ENCODE results near the gene C1orf198.

Gene C1orf198

DNA sequence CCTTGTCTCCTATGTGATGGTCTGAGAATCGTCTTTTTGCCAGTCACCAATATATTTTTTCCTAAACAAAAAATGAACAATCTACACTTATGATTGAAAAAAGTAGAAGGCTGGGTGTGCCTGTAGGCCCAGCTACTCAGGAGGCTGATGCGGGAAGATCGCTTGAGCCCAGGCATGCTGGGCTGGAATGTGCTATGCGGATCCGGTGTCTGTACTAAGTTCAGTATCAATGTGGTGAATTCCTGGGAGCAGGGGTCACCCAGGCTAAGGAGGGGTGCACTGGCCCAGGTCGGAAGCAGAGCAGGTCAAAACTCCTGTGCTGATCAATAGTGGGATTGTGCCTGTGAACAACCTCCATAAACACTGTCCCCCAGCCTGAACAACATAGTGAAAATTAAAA is 25.7 kb upstream of the C1orf198 start:
- H3K27ac ChIP-seq = no peak overlapping the region
- H4K20me1 ChIP-seq = no peaks in the 10 kb centered on the region
- no peak overlapping the region for H3K4me3 ChIP-seq
- no peaks in the 10 kb centered on the region for H3K27me3 ChIP-seq
- H3K4me1 ChIP-seq = no peaks in the 10 kb centered on the region
- TF ChIP-seq Cebpa-rat (IDR thresholded peaks at IDR 0.05) = no peak
- no peak overlapping the region for H3K4me2 ChIP-seq
- no peaks in the 10 kb centered on the region for H3K9me3 ChIP-seq
- H3K36me3 ChIP-seq = no peaks in the 10 kb centered on the region
- H3K9ac ChIP-seq = no peak overlapping the region

GRCh38 chr1:230892018-230892491 is 23.7 kb upstream of the C1orf198 start:
- Histone ChIP-seq H3K9me3 (no peaks in the 10 kb centered on the region), H3K4me2 (no peak overlapping the region), H3K27ac (no peak overlapping the region), H3K4me3 (no peak overlapping the region), H3K27me3 (no peaks in the 10 kb centered on the region), H3K9ac (no peak overlapping the region), H3K36me3 (no peaks in the 10 kb centered on the region), H3K4me1 (no peaks in the 10 kb centered on the region), H4K20me1 (no peaks in the 10 kb centered on the region)
- no peak for TF ChIP-seq Cebpa-rat (IDR thresholded peaks at IDR 0.05)

- Histone ChIP-seq H4K20me1 (no peaks in the 10 kb centered on the region), H3K9me3 (no peaks in the 10 kb centered on the region), H3K4me2 (no peak overlapping the region), H3K4me1 (no peaks in the 10 kb centered on the region), H3K36me3 (no peaks in the 10 kb centered on the region), H3K27ac (no peak overlapping the region), H3K9ac (no peak overlapping the region), H3K4me3 (no peak overlapping the region), H3K27me3 (no peaks in the 10 kb centered on the region)
- no peak for TF ChIP-seq Cebpa-rat (IDR thresholded peaks at IDR 0.05)
Measured at GRCh38 chr1:230891413-230891812, 23.1 kb upstream of the C1orf198 start.

DNA sequence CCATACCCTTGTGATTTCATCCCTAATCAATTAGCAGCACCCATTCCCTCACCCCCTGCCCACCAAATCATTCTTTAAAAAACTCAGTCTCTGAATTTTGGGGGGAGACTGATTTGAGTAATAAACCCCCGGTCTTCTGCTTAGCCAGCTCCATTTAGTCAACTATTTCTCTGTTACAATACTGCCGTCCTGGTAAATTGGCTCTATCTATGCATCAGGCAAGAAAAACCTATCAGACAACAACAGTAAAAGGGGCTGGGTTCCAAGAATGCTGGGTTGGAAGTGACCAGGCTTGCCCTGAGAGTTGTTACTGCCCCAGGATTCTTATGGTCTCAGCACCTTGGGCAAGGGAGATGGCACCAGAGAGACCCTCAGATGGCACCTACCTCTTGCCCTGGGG is 16.3 kb upstream of the C1orf198 start:
- no peaks in the 10 kb centered on the region for H4K20me1 ChIP-seq
- no peak overlapping the region for H3K9ac ChIP-seq
- no peak overlapping the region for H3K27ac ChIP-seq
- H3K36me3 ChIP-seq = no peaks in the 10 kb centered on the region
- no peak for TF ChIP-seq Cebpa-rat (IDR thresholded peaks at IDR 0.05)
- H3K9me3 ChIP-seq = peaks cover 12% of the 10 kb centered on the region
- no peak overlapping the region for H3K4me3 ChIP-seq
- H3K4me2 ChIP-seq = no peak overlapping the region
- H3K4me1 ChIP-seq = no peaks in the 10 kb centered on the region
- no peaks in the 10 kb centered on the region for H3K27me3 ChIP-seq

- TF ChIP-seq Cebpa-rat (IDR thresholded peaks at IDR 0.05) = no peak
- Histone ChIP-seq H4K20me1 (no peaks in the 10 kb centered on the region), H3K9me3 (peaks cover 12% of the 10 kb centered on the region), H3K27me3 (no peaks in the 10 kb centered on the region), H3K27ac (no peak overlapping the region), H3K9ac (no peak overlapping the region), H3K4me2 (no peak overlapping the region), H3K4me1 (no peaks in the 10 kb centered on the region), H3K4me3 (no peak overlapping the region), H3K36me3 (no peaks in the 10 kb centered on the region)
Measured at GRCh38 chr1:230883967-230884366, 15.6 kb upstream of the C1orf198 start.

DNA sequence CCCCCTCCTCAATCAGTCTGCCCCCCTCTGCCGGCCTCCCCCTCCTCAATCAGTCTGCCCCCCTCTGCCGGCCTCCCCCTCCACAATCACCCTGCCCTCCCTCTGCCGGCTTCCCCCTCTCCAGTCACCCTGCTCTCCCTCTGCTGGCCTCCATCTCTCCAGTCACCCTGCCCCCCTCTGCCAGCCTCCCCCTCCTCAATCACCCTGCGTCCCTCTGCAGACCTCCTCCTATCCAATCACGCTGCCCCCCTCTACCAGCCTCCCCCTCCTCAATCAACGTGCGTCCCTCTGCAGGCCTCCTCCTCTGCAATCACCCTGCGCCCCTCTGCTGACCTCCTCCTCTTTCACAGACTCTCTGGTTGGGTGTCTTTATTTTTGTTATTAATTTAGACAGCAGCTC is 11.5 kb upstream of the C1orf198 start:
- H4K20me1 ChIP-seq = no peaks in the 10 kb centered on the region
- no peak for TF ChIP-seq Cebpa-rat (IDR thresholded peaks at IDR 0.05)
- no peak overlapping the region for H3K4me3 ChIP-seq
- peaks cover 5% of the 10 kb centered on the region; the same call in 1 of the 2 replicates for H3K9me3 ChIP-seq
- H3K4me1 ChIP-seq = no peaks in the 10 kb centered on the region
- H3K36me3 ChIP-seq = no peaks in the 10 kb centered on the region
- no peak overlapping the region for H3K4me2 ChIP-seq
- H3K27me3 ChIP-seq = no peaks in the 10 kb centered on the region
- H3K9ac ChIP-seq = no peak overlapping the region
- no peak overlapping the region for H3K27ac ChIP-seq

DNA sequence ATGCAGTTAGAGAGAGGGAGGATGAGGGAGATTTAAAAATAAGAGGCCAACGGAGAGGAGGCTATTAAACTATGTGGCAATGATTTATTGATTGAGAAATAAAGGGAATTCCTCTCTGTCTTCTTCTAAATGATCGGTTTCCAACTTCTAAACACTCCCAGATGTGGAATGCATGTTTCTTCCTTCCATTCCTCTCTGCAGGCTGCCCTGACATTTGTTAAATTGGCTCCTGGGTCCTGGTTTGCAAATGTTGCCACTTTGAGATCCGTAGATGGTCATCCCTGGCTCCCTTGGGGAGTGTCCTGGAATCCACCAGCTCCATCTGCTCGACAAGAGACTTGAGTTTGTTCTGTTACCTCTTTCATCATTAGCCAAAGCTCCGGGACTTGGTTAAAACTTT is 10.3 kb upstream of the C1orf198 start:
- no peaks in the 10 kb centered on the region for H3K4me1 ChIP-seq
- no peak overlapping the region for H3K27ac ChIP-seq
- no peak overlapping the region for H3K4me2 ChIP-seq
- no peaks in the 10 kb centered on the region for H3K36me3 ChIP-seq
- no peak overlapping the region for H3K4me3 ChIP-seq
- H3K9ac ChIP-seq = no peak overlapping the region
- no peaks in the 10 kb centered on the region for H3K9me3 ChIP-seq
- H3K27me3 ChIP-seq = no peaks in the 10 kb centered on the region
- no peaks in the 10 kb centered on the region for H4K20me1 ChIP-seq
- TF ChIP-seq Cebpa-rat (IDR thresholded peaks at IDR 0.05) = no peak

GRCh38 chr1:230877924-230878590 is 9.7 kb upstream of the C1orf198 start:
- no peak overlapping the region for H3K4me3 ChIP-seq
- no peaks in the 10 kb centered on the region for H4K20me1 ChIP-seq
- H3K9me3 ChIP-seq = no peaks in the 10 kb centered on the region
- H3K27me3 ChIP-seq = no peaks in the 10 kb centered on the region
- H3K4me1 ChIP-seq = no peaks in the 10 kb centered on the region
- no peaks in the 10 kb centered on the region for H3K36me3 ChIP-seq
- no peak for TF ChIP-seq Cebpa-rat (IDR thresholded peaks at IDR 0.05)
- no peak overlapping the region for H3K9ac ChIP-seq
- no peak overlapping the region for H3K27ac ChIP-seq
- no peak overlapping the region for H3K4me2 ChIP-seq

GRCh38 chr1:230877146-230877923 is 9.0 kb upstream of the C1orf198 start:
- Histone ChIP-seq H3K4me1 (no peaks in the 10 kb centered on the region), H4K20me1 (no peaks in the 10 kb centered on the region), H3K9ac (no peak overlapping the region), H3K9me3 (no peaks in the 10 kb centered on the region), H3K4me3 (no peak overlapping the region), H3K27ac (no peak overlapping the region), H3K27me3 (no peaks in the 10 kb centered on the region), H3K36me3 (no peaks in the 10 kb centered on the region), H3K4me2 (no peak overlapping the region)
- TF ChIP-seq Cebpa-rat (IDR thresholded peaks at IDR 0.05) = no peak

GRCh38 chr1:230876660-230877059 is 8.3 kb upstream of the C1orf198 start:
- Histone ChIP-seq H3K9ac (no peak overlapping the region), H4K20me1 (no peaks in the 10 kb centered on the region), H3K4me2 (no peak overlapping the region), H3K4me1 (no peaks in the 10 kb centered on the region), H3K27me3 (no peaks in the 10 kb centered on the region), H3K4me3 (no peak overlapping the region), H3K36me3 (no peaks in the 10 kb centered on the region), H3K9me3 (no peaks in the 10 kb centered on the region), H3K27ac (no peak overlapping the region)
- no peak for TF ChIP-seq Cebpa-rat (IDR thresholded peaks at IDR 0.05)

Measured in BLaER1 (cell line).